Measurements from ENCODE around the gene RAB11B. TPM values are rescaled to one million over a fixed set of nuclear protein-coding genes. Genes with fewer than 3 reads are reported as not detected.
"Not testable (repeated sequence)": the region's sequence is repeated elsewhere in the genome, so short reads cannot be mapped to it uniquely, and the experiment has no call there.

Gene RAB11B
- total and polyA plus RNA-seq, 10 of the 15 experiments (the other 5 are each of a cell fraction or from before 2014, with no cell fraction given): 0.92 to 82.5 (median 17.9) TPM

- BruUV-seq (replicated peaks): not testable (repeated sequence)
- WGBS (ENCODE audit: insufficient coverage, insufficient replicate concordance, low lambda C conversion rate, missing lambda C conversion rate): 24% methylated on average over 8 of the region's 8 CpGs
Measured at GRCh38 chr19:8349629-8350372, 40.4 kb upstream of the RAB11B start.

GRCh38 chr19:8352134-8352827 is 37.9 kb upstream of the RAB11B start:
- in situ Hi-C loops (cut with MboI): no loop called here
- FAIRE-seq (no peak), DNase-seq (ENCODE audit: low read depth, low spot score) (no peak), ATAC-seq (no peak)
- no peaks in the 10 kb centered on the region for H3K27me3 ChIP-seq (replicated peaks in 1 of 2; ENCODE audit: control insufficient read depth in 2 of 2, insufficient read depth in 2 of 2, low read length in 1 of 2)
- ChIA-PET RAD21 (ENCODE audit: unreplicated experiment) (interaction anchor here (0.9 to 1.7 kb wide), 3 partner anchors 9 to 234 kb away, joined by 3 read pairs; partner anchors contain the start of gene MARCHF2), SMC1A (ENCODE audit: uncharacterized antibody, unreplicated experiment) (no interaction called here), CTCF (interaction anchor here (1.2 to 4.1 kb wide), 8 partner anchors 10 to 226 kb away, joined by 3 to 29 read pairs (median 8); partner anchors contain the start of genes ANGPTL4, HNRNPM, MARCHF2 and MYO1F), POLR2A (interaction anchor here (0.5 to 0.7 kb wide), 2 partner anchors 95 to 170 kb away, joined by 4 to 6 read pairs; no protein-coding TSS in a partner anchor)
- H3K9me3 ChIP-seq (replicated peaks; ENCODE audit: control insufficient read depth, insufficient read depth, low read length): no peaks in the 10 kb centered on the region; the same call in 2 of the 3 replicates
- no peaks in the 10 kb centered on the region for H4K20me1 ChIP-seq (ENCODE audit: control insufficient read depth, insufficient read depth)
- H3K36me3 ChIP-seq (ENCODE audit: control insufficient read depth in 2 of 2, insufficient read depth in 2 of 2, low read length in 1 of 2): no peaks in the 10 kb centered on the region
- TF ChIP-seq HSF1 (IDR thresholded peaks at IDR 0.05; ENCODE audit: low read depth, low read length) (no peak), RCOR1 (conservative IDR thresholded peaks at IDR 0.05; ENCODE audit: low read depth, low read length) (no peak)
- TF ChIP-seq, protein P1, sequence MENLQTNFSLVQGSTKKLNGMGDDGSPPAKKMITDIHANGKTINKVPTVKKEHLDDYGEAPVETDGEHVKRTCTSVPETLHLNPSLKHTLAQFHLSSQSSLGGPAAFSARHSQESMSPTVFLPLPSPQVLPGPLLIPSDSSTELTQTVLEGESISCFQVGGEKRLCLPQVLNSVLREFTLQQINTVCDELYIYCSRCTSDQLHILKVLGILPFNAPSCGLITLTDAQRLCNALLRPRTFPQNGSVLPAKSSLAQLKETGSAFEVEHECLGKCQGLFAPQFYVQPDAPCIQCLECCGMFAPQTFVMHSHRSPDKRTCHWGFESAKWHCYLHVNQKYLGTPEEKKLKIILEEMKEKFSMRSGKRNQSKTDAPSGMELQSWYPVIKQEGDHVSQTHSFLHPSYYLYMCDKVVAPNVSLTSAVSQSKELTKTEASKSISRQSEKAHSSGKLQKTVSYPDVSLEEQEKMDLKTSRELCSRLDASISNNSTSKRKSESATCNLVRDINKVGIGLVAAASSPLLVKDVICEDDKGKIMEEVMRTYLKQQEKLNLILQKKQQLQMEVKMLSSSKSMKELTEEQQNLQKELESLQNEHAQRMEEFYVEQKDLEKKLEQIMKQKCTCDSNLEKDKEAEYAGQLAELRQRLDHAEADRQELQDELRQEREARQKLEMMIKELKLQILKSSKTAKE (IDR thresholded peaks at IDR 0.05; ENCODE audit: low read depth, poor library complexity, severe bottlenecking): no peak
- 14% methylated on average over 5 of the region's 10 CpGs for WGBS (ENCODE audit: insufficient coverage, insufficient replicate concordance, low lambda C conversion rate, missing lambda C conversion rate)
- H3K4me1 ChIP-seq (ENCODE audit: control insufficient read depth, insufficient read depth, low read length): no peaks in the 10 kb centered on the region
- no peaks in the 10 kb centered on the region for H3K79me2 ChIP-seq (ENCODE audit: control insufficient read depth, insufficient read depth, low read length)
- no peak overlapping the region for H3K9ac ChIP-seq (ENCODE audit: control insufficient read depth, insufficient read depth, low read length)
- no peak overlapping the region for H3K27ac ChIP-seq (ENCODE audit: control insufficient read depth, insufficient read depth)
- no peak overlapping the region for H2AFZ ChIP-seq (ENCODE audit: control insufficient read depth, low read depth, low read length)
- intact Hi-C loops (cut with micrococcal nuclease; ENCODE audit: unreplicated experiment): loop anchor here (5.0 kb wide), 1 partner anchor 230 kb away; no protein-coding TSS in a partner anchor
- no peak overlapping the region for H3K4me3 ChIP-seq
- H3K4me2 ChIP-seq (ENCODE audit: control insufficient read depth, insufficient read depth): no peak overlapping the region
- BruUV-seq (replicated peaks): no TSS peak

More at GRCh38 chr19:8349629-8350372, 40.4 kb upstream of the RAB11B start:
- H3K36me3 ChIP-seq (ENCODE audit: control insufficient read depth in 2 of 2, insufficient read depth in 2 of 2, low read length in 1 of 2); H3K27me3 ChIP-seq (replicated peaks in 1 of 2; ENCODE audit: control insufficient read depth in 2 of 2, insufficient read depth in 2 of 2, low read length in 1 of 2); H3K4me1 ChIP-seq (ENCODE audit: control insufficient read depth, insufficient read depth, low read length); H3K9ac ChIP-seq (ENCODE audit: control insufficient read depth, insufficient read depth, low read length); in situ Hi-C loops (cut with MboI); H3K79me2 ChIP-seq (ENCODE audit: control insufficient read depth, insufficient read depth, low read length); ATAC-seq; H3K9me3 ChIP-seq (replicated peaks; ENCODE audit: control insufficient read depth, insufficient read depth, low read length); H2AFZ ChIP-seq (ENCODE audit: control insufficient read depth, low read depth, low read length); SMC1A ChIA-PET (ENCODE audit: uncharacterized antibody, unreplicated experiment); FAIRE-seq; H3K4me2 ChIP-seq (ENCODE audit: control insufficient read depth, insufficient read depth); RAD21 ChIA-PET (ENCODE audit: unreplicated experiment); H3K27ac ChIP-seq (ENCODE audit: control insufficient read depth, insufficient read depth); POLR2A ChIA-PET; H4K20me1 ChIP-seq (ENCODE audit: control insufficient read depth, insufficient read depth); DNase-seq (ENCODE audit: low read depth, low spot score); H3K4me3 ChIP-seq: not testable (repeated sequence)
- TF ChIP-seq ETV6 (conservative IDR thresholded peaks at IDR 0.05 in 1 of 2, IDR thresholded peaks at IDR 0.05 in 1 of 2; ENCODE audit: borderline replicate concordance in 1 of 2, low read depth in 1 of 2): peak in 1 of 2 experiments; percentile 76; a peak in 2 of 4 replicates
- intact Hi-C loops (cut with micrococcal nuclease; ENCODE audit: unreplicated experiment): loop anchor here (5.0 kb wide), 1 partner anchor 232 kb away; no protein-coding TSS in a partner anchor
- CTCF ChIA-PET: interaction anchor here (0.6 kb wide), 1 partner anchor 142 kb away, joined by 3 read pairs; no protein-coding TSS in a partner anchor
